Vagina (tissue), 2 donors: ENCODE results near the gene INTS7. TPM values are rescaled to one million over a fixed set of nuclear protein-coding genes. Genes with fewer than 3 reads are reported as not detected.

Source experiments
- DNase-seq, 2 donors: peaks; one replicate each; pipeline ENCODE4 v3.0.0-alpha.2; 2017; ENCODE audit errors: extremely low spot score in 2 of 2
- H3K27ac ChIP-seq: fragments of 200-600 bp; sonication (generic); one replicate; pipeline ENCODE4 v1.5.1; 2019
- H3K27me3 ChIP-seq: fragments of 200-600 bp; sonication (generic); one replicate; pipeline ENCODE4 v1.5.1; 2019
- H3K36me3 ChIP-seq, 2 donors: fragments of 200-600 bp; sonication (generic); one replicate each; pipeline ENCODE4 v1.5.1; 2017 to 2019
- H3K4me1 ChIP-seq: fragments of 200-600 bp; sonication (generic); one replicate; pipeline ENCODE4 v1.5.1; 2019
- H3K4me3 ChIP-seq, 2 donors: fragments of 200-600 bp; sonication (generic); 1 replicate in 1 of 2; 2 replicates in 1 of 2; pipeline ENCODE4 v1.5.1; 2016 to 2019
- H3K9me3 ChIP-seq: fragments of 200-600 bp; sonication (generic); one replicate; pipeline ENCODE4 v1.5.1; 2019
- POLR2A ChIP-seq, 2 donors: fragments of 450-650 bp; IDR thresholded peaks; one replicate each; pipeline ENCODE4 v1.6.1; 2017; ENCODE audit warnings: antibody characterized with exemption in 2 of 2, mild to moderate bottlenecking in 2 of 2, moderate library complexity in 2 of 2
- POLR2AphosphoS5 ChIP-seq, 2 donors: sonication (generic); formaldehyde crosslinking; IDR thresholded peaks; one replicate each; pipeline ENCODE4 v1.9.0; 2017; ENCODE audit warnings: antibody characterized with exemption in 2 of 2, mild to moderate bottlenecking in 2 of 2, low read depth in 1 of 2; ENCODE audit not compliant: insufficient read depth in 1 of 2
- intact Hi-C: fragments of 100-400 bp; cut with DNase I; formaldehyde crosslinking; loops from one replicate; pipeline ENCODE4 v1.15.1; 2023
- total RNA-seq: library from RNA; depleted of rRNA; stranded (reverse); fragments of >200 nt; gene quantifications from one replicate; pipeline ENCODE4 v1.2.3, GENCODE V29; 2016
- TF ChIP-seq, protein P1 (sequence below), 3 experiments: fragments of 450-650 bp in 2 of 3; fragments of 200-600 bp in 1 of 3; sonication (generic) in 1 of 3; IDR thresholded peaks; one replicate each; pipeline ENCODE4 v1.5.1; 2017 to 2019; ENCODE audit warnings: antibody characterized with exemption in 3 of 3, mild to moderate bottlenecking in 2 of 3, moderate library complexity in 2 of 3

INTS7 gene
- total RNA-seq, 1 donor from 2014 or later = 10.8 TPM

DNA sequence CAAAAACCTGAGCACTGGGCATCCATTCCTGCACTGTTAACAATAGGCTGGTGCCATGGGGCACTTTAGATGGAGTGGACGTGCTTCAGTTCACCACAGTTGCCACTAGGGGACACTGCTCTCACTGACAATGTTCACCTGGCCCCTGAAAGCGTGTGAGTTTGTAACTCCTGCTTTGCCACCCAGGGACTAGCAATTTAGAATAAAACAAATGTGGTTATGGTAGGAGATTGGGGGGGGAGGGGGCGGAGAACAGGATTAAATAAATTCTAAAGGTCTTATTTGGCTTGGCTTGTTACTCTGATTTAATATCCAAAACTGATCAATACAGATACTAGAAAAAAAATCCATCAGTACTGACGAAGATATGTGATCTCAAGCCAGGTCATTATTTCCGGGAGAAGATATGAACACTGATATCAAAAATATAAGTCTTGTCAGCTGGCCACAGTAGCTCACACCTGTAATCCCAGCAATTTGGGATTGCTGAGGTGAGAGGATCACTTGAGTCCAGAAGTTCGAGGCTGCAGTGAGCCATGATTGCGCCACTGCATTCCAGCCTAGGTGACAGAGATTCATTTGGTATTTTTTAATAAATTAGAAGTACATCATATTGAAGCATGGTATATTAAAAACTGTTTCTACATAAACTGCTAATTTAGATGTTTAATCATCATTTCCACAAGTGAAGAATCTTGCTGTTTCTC is 23.2 kb downstream of the INTS7 start:
- intact Hi-C loops = no loop called here
- Histone ChIP-seq H3K27ac (no peak overlapping the region), H3K36me3 (peaks cover 0 to 5% of the 10 kb centered on the region in 2 donors), H3K4me1 (no peaks in the 10 kb centered on the region), H3K27me3 (no peaks in the 10 kb centered on the region), H3K9me3 (no peaks in the 10 kb centered on the region), H3K4me3 (no peak overlapping the region)
- DNase-seq = no peak
- TF ChIP-seq, protein P1, sequence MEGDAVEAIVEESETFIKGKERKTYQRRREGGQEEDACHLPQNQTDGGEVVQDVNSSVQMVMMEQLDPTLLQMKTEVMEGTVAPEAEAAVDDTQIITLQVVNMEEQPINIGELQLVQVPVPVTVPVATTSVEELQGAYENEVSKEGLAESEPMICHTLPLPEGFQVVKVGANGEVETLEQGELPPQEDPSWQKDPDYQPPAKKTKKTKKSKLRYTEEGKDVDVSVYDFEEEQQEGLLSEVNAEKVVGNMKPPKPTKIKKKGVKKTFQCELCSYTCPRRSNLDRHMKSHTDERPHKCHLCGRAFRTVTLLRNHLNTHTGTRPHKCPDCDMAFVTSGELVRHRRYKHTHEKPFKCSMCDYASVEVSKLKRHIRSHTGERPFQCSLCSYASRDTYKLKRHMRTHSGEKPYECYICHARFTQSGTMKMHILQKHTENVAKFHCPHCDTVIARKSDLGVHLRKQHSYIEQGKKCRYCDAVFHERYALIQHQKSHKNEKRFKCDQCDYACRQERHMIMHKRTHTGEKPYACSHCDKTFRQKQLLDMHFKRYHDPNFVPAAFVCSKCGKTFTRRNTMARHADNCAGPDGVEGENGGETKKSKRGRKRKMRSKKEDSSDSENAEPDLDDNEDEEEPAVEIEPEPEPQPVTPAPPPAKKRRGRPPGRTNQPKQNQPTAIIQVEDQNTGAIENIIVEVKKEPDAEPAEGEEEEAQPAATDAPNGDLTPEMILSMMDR (IDR thresholded peaks at IDR 0.05) = peak; percentile 62 to 87 (median 76)
- TF ChIP-seq POLR2A (IDR thresholded peaks at IDR 0.05) = no peak
- TF ChIP-seq POLR2AphosphoS5 (IDR thresholded peaks at IDR 0.05; ENCODE audit: insufficient read depth in 1 of 2, low read depth in 1 of 2) = no peak

GRCh38 chr1:212010004-212010403 is 25.4 kb downstream of the INTS7 start:
- no peak for DNase-seq
- intact Hi-C loops = no loop called here
- H3K27me3 ChIP-seq = no peaks in the 10 kb centered on the region
- H3K4me3 ChIP-seq = no peak overlapping the region
- no peak overlapping the region for H3K27ac ChIP-seq
- peaks cover 0 to 12% of the 10 kb centered on the region in 2 donors for H3K36me3 ChIP-seq
- H3K9me3 ChIP-seq = no peaks in the 10 kb centered on the region
- no peak for TF ChIP-seq POLR2A (IDR thresholded peaks at IDR 0.05)
- TF ChIP-seq, protein P1 (IDR thresholded peaks at IDR 0.05) = no peak
- TF ChIP-seq POLR2AphosphoS5 (IDR thresholded peaks at IDR 0.05; ENCODE audit: insufficient read depth in 1 of 2, low read depth in 1 of 2) = no peak
- H3K4me1 ChIP-seq = no peaks in the 10 kb centered on the region

DNA sequence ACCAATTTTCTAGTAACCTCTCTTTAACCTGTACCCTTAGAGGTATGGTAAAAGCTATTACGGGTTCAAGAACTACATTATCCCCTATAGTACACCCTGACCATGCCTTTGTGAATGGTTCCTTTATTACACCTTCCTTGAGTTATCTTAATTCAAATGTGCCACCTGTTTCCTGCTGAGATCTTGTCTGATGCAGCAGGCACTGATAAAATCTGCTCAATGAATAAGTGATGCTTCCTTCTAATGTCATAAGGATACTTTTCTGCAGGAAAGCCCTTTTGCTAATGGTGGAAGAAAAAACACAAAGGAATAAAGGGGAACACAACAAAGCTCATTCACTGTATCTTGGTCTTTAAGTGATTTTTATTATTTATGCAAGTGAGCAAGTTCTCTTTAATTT is 25.8 kb downstream of the INTS7 start:
- Histone ChIP-seq H3K4me1 (no peaks in the 10 kb centered on the region), H3K9me3 (no peaks in the 10 kb centered on the region), H3K27me3 (no peaks in the 10 kb centered on the region), H3K36me3 (peaks cover 0 to 12% of the 10 kb centered on the region in 2 donors), H3K27ac (no peak overlapping the region), H3K4me3 (no peak overlapping the region)
- intact Hi-C loops = no loop called here
- TF ChIP-seq POLR2AphosphoS5 (IDR thresholded peaks at IDR 0.05; ENCODE audit: insufficient read depth in 1 of 2, low read depth in 1 of 2) (no peak), POLR2A (IDR thresholded peaks at IDR 0.05) (no peak)
- TF ChIP-seq, protein P1 (IDR thresholded peaks at IDR 0.05) = no peak
- no peak for DNase-seq

DNA sequence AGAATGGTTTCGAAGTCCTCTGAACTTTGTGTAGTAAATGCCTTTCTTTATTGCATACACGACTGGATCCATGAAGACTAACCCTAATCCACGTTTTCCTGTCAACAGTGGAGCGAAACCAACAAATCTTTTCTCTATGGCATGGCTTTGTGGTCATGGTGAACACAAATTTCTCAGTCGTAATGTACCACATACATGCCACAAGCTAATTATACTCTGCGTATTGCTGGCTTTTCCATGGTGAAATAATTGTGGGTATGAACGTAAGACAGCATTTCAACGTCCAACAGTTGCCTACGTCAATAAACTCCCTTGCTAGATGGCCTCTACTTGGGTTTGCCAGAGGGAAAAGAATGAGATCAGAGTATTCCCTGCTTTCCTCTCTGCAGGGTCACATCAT is 27.5 kb downstream of the INTS7 start:
- Histone ChIP-seq H3K36me3 (peaks cover 0 to 12% of the 10 kb centered on the region in 2 donors), H3K4me3 (no peak overlapping the region), H3K27ac (no peak overlapping the region), H3K9me3 (no peaks in the 10 kb centered on the region), H3K4me1 (no peaks in the 10 kb centered on the region), H3K27me3 (no peaks in the 10 kb centered on the region)
- DNase-seq = no peak
- intact Hi-C loops = no loop called here
- TF ChIP-seq, protein P1 (IDR thresholded peaks at IDR 0.05) = no peak
- TF ChIP-seq POLR2AphosphoS5 (IDR thresholded peaks at IDR 0.05; ENCODE audit: insufficient read depth in 1 of 2, low read depth in 1 of 2) (no peak), POLR2A (IDR thresholded peaks at IDR 0.05) (no peak)

DNA sequence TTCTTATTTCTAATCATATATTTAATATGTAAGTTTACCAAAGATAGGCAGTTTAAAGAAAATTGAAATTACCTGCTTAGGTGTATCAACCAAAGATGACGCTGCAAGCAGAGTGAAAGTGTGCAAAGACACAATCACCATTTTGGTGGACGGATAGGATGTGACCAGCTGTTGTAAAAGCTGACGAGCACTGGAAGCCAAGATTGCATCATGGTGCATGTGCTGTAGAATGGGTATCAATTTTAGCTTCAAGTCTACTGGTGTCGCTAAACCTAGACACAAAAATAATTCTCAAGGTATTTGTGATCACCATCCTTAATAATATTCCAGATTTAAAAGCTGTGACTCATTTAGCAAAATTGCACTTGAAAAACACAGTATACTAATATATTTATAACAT is 28.2 kb downstream of the INTS7 start:
- no peak for DNase-seq
- Histone ChIP-seq H3K36me3 (peaks cover 0 to 12% of the 10 kb centered on the region in 2 donors), H3K27ac (no peak overlapping the region), H3K27me3 (no peaks in the 10 kb centered on the region), H3K9me3 (no peaks in the 10 kb centered on the region), H3K4me1 (no peaks in the 10 kb centered on the region), H3K4me3 (no peak overlapping the region)
- intact Hi-C loops = no loop called here
- TF ChIP-seq POLR2A (IDR thresholded peaks at IDR 0.05) (no peak), POLR2AphosphoS5 (IDR thresholded peaks at IDR 0.05; ENCODE audit: insufficient read depth in 1 of 2, low read depth in 1 of 2) (no peak)
- TF ChIP-seq, protein P1 (IDR thresholded peaks at IDR 0.05) = no peak
